GM19452 (cell line): ENCODE results near the gene DDX24.

Source experiments
- ATAC-seq: cut with Tn5 transposase; IDR thresholded peaks from one replicate; pipeline ENCODE4 v1.9.1; 2021; ENCODE audit not compliant: unreplicated experiment

DDX24 gene

DNA sequence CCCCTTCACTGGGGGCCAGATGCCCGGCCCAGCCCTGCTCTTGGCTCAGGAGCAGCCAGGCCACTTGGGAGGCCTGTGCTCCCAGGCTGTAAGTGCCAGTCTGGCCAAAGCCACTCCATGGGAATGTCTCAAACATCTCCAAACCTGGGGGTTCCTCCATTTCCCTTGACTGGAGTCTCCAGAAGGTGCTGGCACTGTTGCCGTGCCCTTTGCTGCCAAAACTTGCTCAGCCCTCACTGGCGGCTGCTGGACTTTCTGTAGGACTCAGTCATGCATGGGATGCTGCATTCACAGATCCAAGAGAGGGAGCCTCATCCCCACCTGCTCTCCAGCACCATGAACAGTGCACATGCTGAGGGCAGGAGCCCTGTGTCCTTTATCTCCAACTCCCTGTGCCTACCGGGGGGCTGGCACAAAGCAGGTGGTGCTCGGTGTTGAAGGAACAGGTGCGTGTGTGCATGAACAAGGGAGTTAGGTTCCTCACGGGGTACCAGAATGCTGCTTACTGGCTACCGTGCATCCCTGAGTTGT lies 64.5 kb downstream of the DDX24 start:
- no peak for ATAC-seq

DNA sequence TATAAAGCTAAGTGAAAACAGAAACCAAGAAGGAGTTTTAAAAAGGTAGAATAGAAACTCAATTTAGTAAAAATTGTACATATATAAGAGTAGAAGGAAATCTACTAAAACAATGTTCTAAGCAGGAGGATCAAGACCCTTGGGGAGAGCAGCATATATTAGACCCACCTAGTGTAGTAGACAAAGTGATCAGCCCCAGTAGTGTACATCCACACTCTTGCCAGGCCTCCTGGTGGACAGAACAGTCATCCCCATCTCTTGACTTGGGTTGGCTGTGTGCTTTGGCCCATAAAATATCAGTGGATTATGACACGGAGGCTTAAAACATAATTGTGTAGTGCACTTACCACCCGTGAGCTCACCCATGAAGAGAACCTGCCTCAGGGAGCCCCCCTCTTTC lies 65.8 kb downstream of the DDX24 start:
- ATAC-seq: no peak

DNA sequence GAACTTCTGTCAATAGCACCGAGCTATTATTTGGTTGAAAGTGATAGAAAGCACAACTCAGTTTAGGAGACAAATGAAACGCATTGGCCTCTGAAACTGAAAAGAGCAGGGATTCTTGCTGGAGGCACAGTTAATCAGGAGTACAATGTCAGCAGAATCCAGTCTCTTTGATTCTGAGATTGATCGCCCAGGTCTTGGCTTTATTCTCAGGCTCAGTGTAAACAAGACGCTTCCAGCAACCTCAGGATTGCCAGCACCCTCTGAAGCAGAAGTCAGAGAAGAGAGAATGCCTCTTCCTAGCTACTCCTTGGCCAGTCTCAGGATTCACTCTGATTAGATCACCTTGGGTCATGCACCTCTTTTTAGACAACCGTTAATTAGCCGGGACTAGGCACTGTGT lies 66.6 kb downstream of the DDX24 start:
- ATAC-seq: no peak

DNA sequence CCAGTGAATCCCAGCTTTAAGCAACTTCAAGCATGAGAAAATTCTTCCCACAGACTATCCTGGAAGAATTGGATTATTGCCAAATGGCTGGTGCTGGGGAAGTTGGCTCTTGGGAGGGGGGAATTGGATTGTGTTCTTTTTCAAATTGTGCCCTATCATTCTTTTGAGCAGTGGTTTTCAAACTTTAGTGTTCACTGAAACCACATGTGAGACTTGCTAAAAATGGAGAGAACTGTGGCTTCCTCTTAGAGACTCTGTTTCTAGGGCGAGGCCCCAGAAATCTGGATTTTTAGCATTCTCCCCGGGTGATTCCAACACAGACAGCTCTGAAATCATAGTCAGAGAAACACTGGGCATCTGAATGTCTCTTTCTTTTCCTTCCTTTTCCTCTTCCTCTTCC lies 69.2 kb downstream of the DDX24 start:
- no peak for ATAC-seq

GRCh38 chr14:94010625-94011024 lies 70.4 kb downstream of the DDX24 start:
- ATAC-seq: no peak

GRCh38 chr14:94009767-94010166 lies 71.2 kb downstream of the DDX24 start:
- ATAC-seq: peak; percentile 56

- ATAC-seq: no peak
These were observed 72.8 kb downstream of the DDX24 start for GRCh38 chr14:94008234-94008633.

- ATAC-seq: no peak
These were observed 75.5 kb downstream of the DDX24 start for GRCh38 chr14:94005324-94006073.

GRCh38 chr14:94004015-94004414 lies 77.0 kb downstream of the DDX24 start:
- ATAC-seq: no peak

DNA sequence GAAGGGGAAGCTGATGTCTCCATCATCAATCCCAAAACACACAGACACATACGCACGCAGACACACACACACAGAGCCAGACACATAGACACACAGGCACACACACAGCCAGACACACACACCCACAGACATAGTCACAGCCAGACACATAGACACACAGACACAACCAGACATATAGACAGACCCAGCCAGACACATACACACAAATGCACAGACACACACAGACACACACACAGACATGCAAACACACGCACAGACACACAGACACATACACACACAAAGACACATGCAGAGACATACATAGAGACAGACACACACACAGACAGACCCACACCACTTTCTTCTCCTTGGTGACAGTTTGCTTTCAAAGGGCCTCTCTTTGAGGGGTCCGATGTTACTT lies 77.6 kb downstream of the DDX24 start:
- ATAC-seq: no peak

DNA sequence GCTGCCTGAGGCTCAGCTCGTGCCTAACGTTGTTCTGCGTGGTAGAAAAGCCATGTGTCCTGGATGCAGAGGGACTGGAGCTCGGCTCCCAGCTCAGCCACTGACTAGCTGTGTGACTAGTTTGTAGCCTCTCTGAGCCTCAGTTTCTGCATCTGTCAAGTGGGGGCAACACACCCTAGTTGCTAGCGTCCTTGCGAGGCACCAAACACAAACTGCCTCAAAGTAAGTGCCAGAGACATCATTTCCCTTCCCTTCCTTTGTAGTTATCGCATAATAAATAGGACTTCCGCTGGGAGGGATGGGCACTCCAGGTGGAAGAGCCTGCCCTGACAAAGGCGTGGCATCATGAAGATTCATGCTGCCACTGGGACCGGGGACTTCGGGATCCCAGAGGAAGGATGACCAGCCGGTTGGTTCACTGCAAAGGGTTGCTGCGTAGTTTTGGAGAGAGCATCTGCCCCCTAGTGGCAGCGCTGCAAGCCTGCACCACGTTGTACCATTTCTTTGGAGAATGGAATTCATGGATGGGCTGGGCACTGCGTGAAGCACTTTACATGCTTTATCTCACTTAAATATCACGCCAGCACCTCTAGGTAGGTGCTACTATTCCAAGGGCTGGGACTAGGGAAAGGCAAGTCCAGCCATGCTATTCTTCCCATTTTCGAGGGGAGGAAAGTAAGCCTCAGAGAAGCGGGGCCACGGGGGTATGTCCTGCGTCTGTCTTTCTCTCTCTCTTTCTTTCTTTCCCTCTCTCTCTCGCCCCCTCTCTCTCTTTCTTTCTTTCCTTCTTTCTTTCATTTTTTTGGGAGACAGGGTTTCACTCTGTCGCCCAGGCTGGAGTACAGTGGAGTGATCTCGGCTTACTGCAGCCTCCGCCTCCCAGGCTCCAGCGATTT lies 79.3 kb downstream of the DDX24 start:
- ATAC-seq: peak; percentile 68

GRCh38 chr14:94001016-94001415 lies 80.0 kb downstream of the DDX24 start:
- ATAC-seq: no peak

- no peak for ATAC-seq
These were observed 80.7 kb downstream of the DDX24 start for GRCh38 chr14:94000267-94000666.

GRCh38 chr14:93999573-93999972 lies 81.4 kb downstream of the DDX24 start:
- ATAC-seq: no peak

GRCh38 chr14:93998871-93999403 lies 82.1 kb downstream of the DDX24 start:
- ATAC-seq: no peak
